Gastrocnemius medialis (tissue), 4 donors: Measurements from ENCODE around the gene FEZ2. TPM values are rescaled to one million over a fixed set of nuclear protein-coding genes. Genes with fewer than 3 reads are reported as not detected.

Source experiments
- ATAC-seq, 2 donors: fragments of 150-250 bp; one replicate each; pipeline ENCODE4 v1.9.1; 2016
- DNase-seq, 2 donors: peaks; one replicate each; pipeline ENCODE4 v3.0.0-alpha.2; 2019
- H3K27ac ChIP-seq, 4 donors: fragments of 200-600 bp; sonication (generic); 1 replicate in 1 of 4; 2 replicates in 3 of 4; pipeline ENCODE4 v1.5.1; 2016 to 2018; ENCODE audit warnings: mild to moderate bottlenecking in 2 of 4, moderate library complexity in 1 of 4
- H3K27me3 ChIP-seq, 3 donors: fragments of 200-600 bp; sonication (generic) in 2 of 3; 1 replicate in 1 of 3; 2 replicates in 2 of 3; pipeline versions ENCODE4 v1.5.1 to v1.6.0; 2016 to 2019; ENCODE audit warnings: mild to moderate bottlenecking in 1 of 3, moderate library complexity in 1 of 3
- H3K36me3 ChIP-seq, 2 donors: fragments of 200-600 bp; sonication (generic) in 1 of 2; one replicate each; pipeline ENCODE4 v1.5.1; 2017 to 2018
- H3K4me1 ChIP-seq, 2 donors: fragments of 200-600 bp; sonication (generic) in 1 of 2; one replicate each; pipeline ENCODE4 v1.5.1; 2016 to 2017; ENCODE audit warnings: mild to moderate bottlenecking in 2 of 2
- H3K4me3 ChIP-seq, 4 donors: fragments of 200-600 bp; sonication (generic) in 3 of 4; 1 replicate in 1 of 4; 2 replicates in 3 of 4; pipeline ENCODE4 v1.5.1; 2016 to 2019; ENCODE audit warnings: mild to moderate bottlenecking in 2 of 4
- H3K9me3 ChIP-seq, 3 donors: fragments of 200-600 bp; sonication (generic) in 2 of 3; 1 replicate in 1 of 3; 2 replicates in 2 of 3; pipeline ENCODE4 v1.5.1; 2016 to 2019
- POLR2A ChIP-seq, 2 donors: fragments of 450-650 bp; IDR thresholded peaks; one replicate each; pipeline ENCODE4 v1.6.1; 2017; ENCODE audit warnings: antibody characterized with exemption in 2 of 2, mild to moderate bottlenecking in 2 of 2, moderate library complexity in 2 of 2
- in situ Hi-C, 4 donors: fragments of 200-750 bp; cut with MboI; loops; one replicate each; pipeline versions ENCODE4 v1.15.0 to v1.8.0; 2017; ENCODE audit warnings: low sequenced_read_pairs in 4 of 4
- intact Hi-C: fragments of 100-400 bp; cut with DNase I; formaldehyde crosslinking; loops from one replicate; pipeline ENCODE4 v1.15.1; 2023; ENCODE audit warnings: low total_unique reads
- total RNA-seq, 4 donors: library from RNA; depleted of rRNA; stranded (reverse); fragments of >200 nt; gene quantifications; one replicate each; pipeline versions ENCODE4 v1.1.0 to v1.2.3, GENCODE V29; 2016
- TF ChIP-seq, protein P1 (sequence below), 5 experiments: fragments of 450-650 bp in 3 of 5; fragments of 200-600 bp in 2 of 5; sonication (generic) in 2 of 5; IDR thresholded peaks in 4 of 5; conservative IDR thresholded peaks in 1 of 5; 1 replicate in 4 of 5; 2 replicates in 1 of 5; pipeline ENCODE4 v1.5.1; 2016 to 2019; ENCODE audit warnings: antibody characterized with exemption in 5 of 5, mild to moderate bottlenecking in 3 of 5, moderate library complexity in 3 of 5

The FEZ2 gene
- total RNA-seq, 4 donors from 2014 or later = 65.1 to 126 (median 110) TPM

DNA sequence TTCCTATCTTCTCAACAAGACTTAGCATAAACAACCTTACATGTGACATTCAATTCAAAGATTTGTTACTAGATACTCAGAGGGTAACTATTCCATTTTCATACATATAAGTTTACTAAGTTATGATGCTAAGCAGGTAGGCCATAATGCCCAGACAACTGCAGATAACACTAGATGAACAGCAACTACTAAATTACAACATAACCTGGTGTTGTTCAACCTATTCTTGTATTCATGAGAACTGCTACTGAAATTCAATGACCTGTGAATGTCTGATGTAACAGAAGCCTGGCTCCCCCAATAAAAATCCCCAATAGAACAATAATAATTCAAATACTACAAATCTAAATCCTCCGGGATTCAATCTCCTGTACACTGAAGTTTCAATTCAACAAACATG lies 24.8 kb downstream of the FEZ2 start:
- peak; percentile 58 to 73 for ATAC-seq
- peaks cover 0 to 15% of the 10 kb centered on the region in 2 donors for H3K36me3 ChIP-seq
- H3K4me3 ChIP-seq = no peak overlapping the region
- TF ChIP-seq POLR2A (IDR thresholded peaks at IDR 0.05) = no peak
- TF ChIP-seq, protein P1, sequence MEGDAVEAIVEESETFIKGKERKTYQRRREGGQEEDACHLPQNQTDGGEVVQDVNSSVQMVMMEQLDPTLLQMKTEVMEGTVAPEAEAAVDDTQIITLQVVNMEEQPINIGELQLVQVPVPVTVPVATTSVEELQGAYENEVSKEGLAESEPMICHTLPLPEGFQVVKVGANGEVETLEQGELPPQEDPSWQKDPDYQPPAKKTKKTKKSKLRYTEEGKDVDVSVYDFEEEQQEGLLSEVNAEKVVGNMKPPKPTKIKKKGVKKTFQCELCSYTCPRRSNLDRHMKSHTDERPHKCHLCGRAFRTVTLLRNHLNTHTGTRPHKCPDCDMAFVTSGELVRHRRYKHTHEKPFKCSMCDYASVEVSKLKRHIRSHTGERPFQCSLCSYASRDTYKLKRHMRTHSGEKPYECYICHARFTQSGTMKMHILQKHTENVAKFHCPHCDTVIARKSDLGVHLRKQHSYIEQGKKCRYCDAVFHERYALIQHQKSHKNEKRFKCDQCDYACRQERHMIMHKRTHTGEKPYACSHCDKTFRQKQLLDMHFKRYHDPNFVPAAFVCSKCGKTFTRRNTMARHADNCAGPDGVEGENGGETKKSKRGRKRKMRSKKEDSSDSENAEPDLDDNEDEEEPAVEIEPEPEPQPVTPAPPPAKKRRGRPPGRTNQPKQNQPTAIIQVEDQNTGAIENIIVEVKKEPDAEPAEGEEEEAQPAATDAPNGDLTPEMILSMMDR (IDR thresholded peaks at IDR 0.05 in 4 of 5, conservative IDR thresholded peaks at IDR 0.05 in 1 of 5) = no peak
- peaks cover 46 to 63% of the 10 kb centered on the region in 2 donors for H3K4me1 ChIP-seq
- H3K27ac ChIP-seq = peak overlapping the region; percentile 48 to 97 (median 62)
- intact Hi-C loops = no loop called here
- in situ Hi-C loops = no loop called here
- no peaks in the 10 kb centered on the region for H3K9me3 ChIP-seq
- DNase-seq = no peak
- no peaks in the 10 kb centered on the region for H3K27me3 ChIP-seq

DNA sequence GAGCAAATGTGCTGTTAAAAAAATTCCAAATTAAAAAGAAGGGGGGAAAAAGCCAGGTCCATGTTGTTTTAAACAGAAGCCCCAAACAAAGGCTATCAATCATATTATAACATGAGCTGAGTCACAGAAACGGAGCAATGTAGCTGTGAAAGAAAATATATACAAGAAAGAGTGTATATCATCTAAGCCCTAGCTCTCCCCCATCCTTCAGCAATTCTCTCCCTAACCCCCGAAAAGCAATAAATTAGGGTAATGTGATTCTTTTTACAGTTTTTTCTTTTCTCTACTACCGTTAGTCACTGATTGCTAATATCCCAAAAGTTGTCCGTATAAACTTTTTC lies 25.3 kb downstream of the FEZ2 start:
- ATAC-seq = no peak
- in situ Hi-C loops (no loop called here), intact Hi-C loops (no loop called here)
- DNase-seq = no peak
- peaks cover 0 to 10% of the 10 kb centered on the region in 2 donors for H3K36me3 ChIP-seq
- H3K9me3 ChIP-seq = no peaks in the 10 kb centered on the region
- no peak overlapping the region for H3K4me3 ChIP-seq
- peak overlapping the region; percentile 48 to 97 (median 62) for H3K27ac ChIP-seq
- peaks cover 45 to 59% of the 10 kb centered on the region in 2 donors for H3K4me1 ChIP-seq
- no peak for TF ChIP-seq POLR2A (IDR thresholded peaks at IDR 0.05)
- no peaks in the 10 kb centered on the region for H3K27me3 ChIP-seq

DNA sequence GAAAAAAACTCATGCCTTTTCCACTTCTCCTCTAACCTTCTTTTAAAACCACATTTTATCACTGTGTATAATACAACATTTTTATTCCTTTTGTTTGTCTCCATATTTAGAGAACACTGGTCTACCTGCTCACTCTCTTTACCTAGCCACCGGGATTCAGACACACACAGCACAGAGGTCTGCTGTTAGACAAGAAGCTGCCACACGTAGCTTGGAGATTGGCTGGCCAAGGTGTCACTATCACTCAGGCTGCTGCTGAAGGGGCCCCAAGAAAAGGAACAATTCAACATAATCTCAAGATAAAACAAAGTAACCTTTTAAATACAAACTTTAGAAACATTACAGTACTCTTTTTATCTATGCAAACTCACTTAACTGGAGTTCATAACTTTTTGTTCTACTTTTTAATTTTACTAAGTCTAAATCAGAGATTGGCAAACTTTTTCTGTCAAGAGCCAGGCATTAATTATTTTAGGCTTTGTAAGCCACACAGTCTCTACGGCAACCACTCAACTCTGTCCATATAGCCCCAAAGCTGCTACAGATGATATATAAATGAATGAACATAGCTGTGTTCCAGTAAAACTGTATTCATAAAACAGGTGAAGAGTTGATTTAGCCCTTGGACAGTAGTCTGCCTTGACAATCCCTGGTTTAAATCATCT lies 25.8 kb downstream of the FEZ2 start:
- peak overlapping the region; percentile 48 to 97 (median 62) for H3K27ac ChIP-seq
- no peak for ATAC-seq

DNA sequence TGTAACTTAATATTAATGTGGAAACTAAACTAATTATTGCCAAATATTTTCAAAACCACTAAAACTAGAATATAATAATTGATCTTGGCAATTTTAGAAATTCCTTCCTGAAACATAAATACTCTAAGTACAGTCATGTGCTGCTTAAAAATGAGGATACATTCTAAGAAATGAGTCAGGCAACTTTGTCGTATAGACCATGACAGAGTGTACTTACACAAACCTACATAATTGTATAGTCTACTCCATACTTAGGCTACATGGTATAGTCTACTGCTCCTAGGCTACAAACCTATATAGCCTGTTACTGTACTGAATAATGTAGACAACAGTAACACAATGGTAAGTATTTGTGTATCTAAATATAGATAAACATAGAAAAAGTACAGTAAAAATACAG lies 27.6 kb downstream of the FEZ2 start:
- Histone ChIP-seq H3K27me3 (no peaks in the 10 kb centered on the region), H3K4me3 (no peak overlapping the region), H3K27ac (peak overlapping the region in 3 of 4 donors; percentile 54 to 97 (median 69)), H3K9me3 (no peaks in the 10 kb centered on the region), H3K4me1 (peaks cover 32 to 41% of the 10 kb centered on the region in 2 donors), H3K36me3 (peaks cover 0 to 10% of the 10 kb centered on the region in 2 donors)
- in situ Hi-C loops (no loop called here), intact Hi-C loops (no loop called here)
- DNase-seq (no peak), ATAC-seq (no peak)
- TF ChIP-seq, protein P1 (IDR thresholded peaks at IDR 0.05 in 4 of 5, conservative IDR thresholded peaks at IDR 0.05 in 1 of 5) = no peak
- TF ChIP-seq POLR2A (IDR thresholded peaks at IDR 0.05) = no peak

More for the DNA sequence above, 25.8 kb downstream of the FEZ2 start:
- DNase-seq = no peak
- Histone ChIP-seq H3K36me3 (peaks cover 0 to 5% of the 10 kb centered on the region in 2 donors), H3K4me1 (peaks cover 42 to 53% of the 10 kb centered on the region in 2 donors), H3K9me3 (no peaks in the 10 kb centered on the region), H3K27me3 (no peaks in the 10 kb centered on the region), H3K4me3 (no peak overlapping the region)
- no peak for TF ChIP-seq POLR2A (IDR thresholded peaks at IDR 0.05)
- intact Hi-C loops = no loop called here
- in situ Hi-C loops = no loop called here

DNA sequence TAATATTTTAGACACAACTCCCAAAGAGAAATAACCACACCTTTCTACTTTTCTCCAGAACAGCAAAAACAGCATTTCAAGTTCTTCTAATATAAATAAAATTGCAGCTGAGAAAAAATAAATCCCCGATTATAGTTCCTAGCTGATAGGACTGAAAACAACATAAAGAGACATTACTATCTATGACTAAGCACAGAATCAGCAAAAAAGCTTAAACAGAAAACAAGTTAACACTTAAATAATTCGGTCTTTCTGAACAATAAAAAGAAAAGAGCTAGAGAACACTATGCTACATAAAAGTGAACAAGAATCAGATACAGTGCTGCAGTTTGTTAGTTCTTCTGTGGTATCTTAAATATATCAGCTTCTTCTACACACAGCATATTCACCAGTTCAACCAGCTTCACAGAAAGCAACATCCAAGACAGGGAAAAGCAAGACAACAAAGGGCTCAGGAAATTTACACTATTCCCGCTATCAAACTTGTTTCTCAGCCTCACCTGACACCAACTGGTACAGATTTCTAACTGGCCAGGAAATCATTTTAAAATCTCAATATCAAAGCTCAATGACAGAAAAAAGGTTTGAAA lies 28.6 kb downstream of the FEZ2 start:
- Histone ChIP-seq H3K27ac (peak overlapping the region; percentile 9 to 97 (median 46)), H3K4me3 (no peak overlapping the region), H3K27me3 (no peaks in the 10 kb centered on the region), H3K36me3 (peaks cover 0 to 10% of the 10 kb centered on the region in 2 donors), H3K9me3 (no peaks in the 10 kb centered on the region), H3K4me1 (peaks cover 35 to 41% of the 10 kb centered on the region in 2 donors)
- ATAC-seq = no peak
- in situ Hi-C loops = no loop called here
- TF ChIP-seq, protein P1 (IDR thresholded peaks at IDR 0.05 in 4 of 5, conservative IDR thresholded peaks at IDR 0.05 in 1 of 5) = no peak
- no peak for TF ChIP-seq POLR2A (IDR thresholded peaks at IDR 0.05)
- intact Hi-C loops = no loop called here
- no peak for DNase-seq
